GM12878 (cell line): ENCODE results near the gene HIGD1C. TPM values are rescaled to one million over a fixed set of nuclear protein-coding genes. Genes with fewer than 3 reads are reported as not detected.

Source experiments
- BRCA1 ChIP-seq: IDR thresholded peaks from 2 replicates; pipeline ENCODE4 v1.6.1; 2011; ENCODE audit warnings: low read depth, low read length, improper control_type of control experiment
- CREB1 ChIP-seq: IDR thresholded peaks from 2 replicates; pipeline ENCODE4 v1.6.1; 2012; ENCODE audit warnings: low read depth, mild to moderate bottlenecking, inconsistent platforms
- EED ChIP-seq: sonication (generic); IDR thresholded peaks from 2 replicates; pipeline ENCODE4 v1.6.1; 2016; ENCODE audit warnings: antibody characterized with exemption, low read depth
- EP300 ChIP-seq, 2 experiments: fragments of 150-350 bp in 1 of 2; IDR thresholded peaks; 2 replicates each; pipeline ENCODE4 v1.6.1; 2011 to 2012; ENCODE audit warnings: low read depth in 2 of 2, low read length in 2 of 2, borderline replicate concordance in 1 of 2, improper control_type of control experiment in 1 of 2, inconsistent platforms in 1 of 2; ENCODE audit not compliant: control insufficient read depth in 1 of 2
- IKZF1 ChIP-seq: fragments of 450-650 bp; conservative IDR thresholded peaks from 2 replicates; pipeline ENCODE4 v1.6.1; 2017; ENCODE audit warnings: antibody characterized with exemption, mild to moderate bottlenecking
- NR2C1 ChIP-seq: fragments of 450-650 bp; IDR thresholded peaks from 2 replicates; pipeline ENCODE4 v1.6.1; 2017; ENCODE audit warnings: antibody characterized with exemption, mild to moderate bottlenecking, moderate library complexity
- RFX5 ChIP-seq: IDR thresholded peaks from 2 replicates; pipeline ENCODE4 v1.6.1; 2011; ENCODE audit warnings: low read depth, low read length, improper control_type of control experiment
- polyA plus RNA-seq, 11 experiments: library from polyadenylated mRNA; depleted of rRNA in 4 of 11; unstranded in 6 of 11; stranded (reverse) in 5 of 11; fragments of >200 nt; fragmentation: Nextera tagmentation in 4 of 11; fragmentation: Illumina TruSeq in 1 of 11; extraction: Ambion mirVana in 4 of 11; extraction: Trizol in 1 of 11; gene quantifications; 1 replicate in 1 of 11; 2 replicates in 10 of 11; pipeline versions ENCODE4 v1.2.1 to v1.2.3, GENCODE V29; 2011 to 2016; ENCODE audit warnings: inconsistent platforms in 2 of 11, missing spikeins in 2 of 11, low read depth in 1 of 11
- total RNA-seq, 4 experiments: library from RNA; depleted of rRNA in 3 of 4; stranded (reverse); fragments of >200 nt in 3 of 4; fragmentation: Illumina TruSeq in 1 of 4; extraction: Trizol in 1 of 4; gene quantifications; 2 replicates each; pipeline versions ENCODE4 v1.2.1 to v1.2.3, GENCODE V29; 2013 to 2021
- TF ChIP-seq, protein P1 (sequence below): fragments of 450-650 bp; IDR thresholded peaks from 2 replicates; pipeline ENCODE4 v1.6.1; 2017; ENCODE audit warnings: mild to moderate bottlenecking, moderate library complexity
- TF ChIP-seq, protein P2 (sequence below): fragments of 450-650 bp; IDR thresholded peaks from 2 replicates; pipeline ENCODE4 v1.6.1; 2017; ENCODE audit warnings: antibody characterized with exemption, mild to moderate bottlenecking, moderate library complexity

The HIGD1C gene
- total and polyA plus RNA-seq, 10 of the 15 experiments (the other 5 are each of a cell fraction or from before 2014, with no cell fraction given): not detected

DNA sequence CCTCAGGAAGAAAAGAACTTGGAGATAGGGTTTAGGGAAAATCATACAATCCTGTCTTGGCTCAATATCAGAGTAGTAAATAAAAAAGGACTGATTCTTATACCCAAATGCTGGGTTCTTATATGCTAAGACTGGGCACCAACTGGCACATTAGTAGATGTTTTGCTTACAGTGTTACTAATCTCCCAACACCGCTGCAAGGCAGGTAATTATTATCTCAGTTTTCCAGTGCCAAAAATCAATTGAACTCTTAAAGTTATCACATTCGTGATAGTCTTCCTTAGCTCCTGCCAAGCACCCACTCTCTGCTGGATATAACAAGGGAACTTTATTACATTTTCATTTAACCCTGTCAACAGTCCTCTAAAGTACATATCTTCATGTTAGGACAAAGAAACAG, 25.0 kb upstream of the HIGD1C start (continued):
- TF ChIP-seq, protein P1, sequence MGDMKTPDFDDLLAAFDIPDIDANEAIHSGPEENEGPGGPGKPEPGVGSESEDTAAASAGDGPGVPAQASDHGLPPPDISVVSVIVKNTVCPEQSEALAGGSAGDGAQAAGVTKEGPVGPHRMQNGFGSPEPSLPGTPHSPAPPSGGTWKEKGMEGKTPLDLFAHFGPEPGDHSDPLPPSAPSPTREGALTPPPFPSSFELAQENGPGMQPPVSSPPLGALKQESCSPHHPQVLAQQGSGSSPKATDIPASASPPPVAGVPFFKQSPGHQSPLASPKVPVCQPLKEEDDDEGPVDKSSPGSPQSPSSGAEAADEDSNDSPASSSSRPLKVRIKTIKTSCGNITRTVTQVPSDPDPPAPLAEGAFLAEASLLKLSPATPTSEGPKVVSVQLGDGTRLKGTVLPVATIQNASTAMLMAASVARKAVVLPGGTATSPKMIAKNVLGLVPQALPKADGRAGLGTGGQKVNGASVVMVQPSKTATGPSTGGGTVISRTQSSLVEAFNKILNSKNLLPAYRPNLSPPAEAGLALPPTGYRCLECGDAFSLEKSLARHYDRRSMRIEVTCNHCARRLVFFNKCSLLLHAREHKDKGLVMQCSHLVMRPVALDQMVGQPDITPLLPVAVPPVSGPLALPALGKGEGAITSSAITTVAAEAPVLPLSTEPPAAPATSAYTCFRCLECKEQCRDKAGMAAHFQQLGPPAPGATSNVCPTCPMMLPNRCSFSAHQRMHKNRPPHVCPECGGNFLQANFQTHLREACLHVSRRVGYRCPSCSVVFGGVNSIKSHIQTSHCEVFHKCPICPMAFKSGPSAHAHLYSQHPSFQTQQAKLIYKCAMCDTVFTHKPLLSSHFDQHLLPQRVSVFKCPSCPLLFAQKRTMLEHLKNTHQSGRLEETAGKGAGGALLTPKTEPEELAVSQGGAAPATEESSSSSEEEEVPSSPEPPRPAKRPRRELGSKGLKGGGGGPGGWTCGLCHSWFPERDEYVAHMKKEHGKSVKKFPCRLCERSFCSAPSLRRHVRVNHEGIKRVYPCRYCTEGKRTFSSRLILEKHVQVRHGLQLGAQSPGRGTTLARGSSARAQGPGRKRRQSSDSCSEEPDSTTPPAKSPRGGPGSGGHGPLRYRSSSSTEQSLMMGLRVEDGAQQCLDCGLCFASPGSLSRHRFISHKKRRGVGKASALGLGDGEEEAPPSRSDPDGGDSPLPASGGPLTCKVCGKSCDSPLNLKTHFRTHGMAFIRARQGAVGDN: no peak
- TF ChIP-seq IKZF1 (no peak), CREB1 (no peak), NR2C1 (no peak), EP300 (IDR thresholded peaks at IDR 0.05; ENCODE audit: borderline replicate concordance in 1 of 2, control insufficient read depth in 1 of 2, low read depth in 2 of 2, low read length in 2 of 2) (no peak), EED (no peak), RFX5 (no peak), BRCA1 (no peak)
- TF ChIP-seq, protein P2, sequence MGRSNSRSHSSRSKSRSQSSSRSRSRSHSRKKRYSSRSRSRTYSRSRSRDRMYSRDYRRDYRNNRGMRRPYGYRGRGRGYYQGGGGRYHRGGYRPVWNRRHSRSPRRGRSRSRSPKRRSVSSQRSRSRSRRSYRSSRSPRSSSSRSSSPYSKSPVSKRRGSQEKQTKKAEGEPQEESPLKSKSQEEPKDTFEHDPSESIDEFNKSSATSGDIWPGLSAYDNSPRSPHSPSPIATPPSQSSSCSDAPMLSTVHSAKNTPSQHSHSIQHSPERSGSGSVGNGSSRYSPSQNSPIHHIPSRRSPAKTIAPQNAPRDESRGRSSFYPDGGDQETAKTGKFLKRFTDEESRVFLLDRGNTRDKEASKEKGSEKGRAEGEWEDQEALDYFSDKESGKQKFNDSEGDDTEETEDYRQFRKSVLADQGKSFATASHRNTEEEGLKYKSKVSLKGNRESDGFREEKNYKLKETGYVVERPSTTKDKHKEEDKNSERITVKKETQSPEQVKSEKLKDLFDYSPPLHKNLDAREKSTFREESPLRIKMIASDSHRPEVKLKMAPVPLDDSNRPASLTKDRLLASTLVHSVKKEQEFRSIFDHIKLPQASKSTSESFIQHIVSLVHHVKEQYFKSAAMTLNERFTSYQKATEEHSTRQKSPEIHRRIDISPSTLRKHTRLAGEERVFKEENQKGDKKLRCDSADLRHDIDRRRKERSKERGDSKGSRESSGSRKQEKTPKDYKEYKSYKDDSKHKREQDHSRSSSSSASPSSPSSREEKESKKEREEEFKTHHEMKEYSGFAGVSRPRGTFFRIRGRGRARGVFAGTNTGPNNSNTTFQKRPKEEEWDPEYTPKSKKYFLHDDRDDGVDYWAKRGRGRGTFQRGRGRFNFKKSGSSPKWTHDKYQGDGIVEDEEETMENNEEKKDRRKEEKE: no peak
